Upper lobe of right lung (tissue), 1 donor: ENCODE data around the gene TMEM203. TPM values are rescaled to one million over a fixed set of nuclear protein-coding genes. Genes with fewer than 3 reads are reported as not detected.

ENCODE experiments used
- ATAC-seq: fragments of 200-7000 bp; cut with Tn5 transposase; one replicate; pipeline ENCODE4 v1.9.1; 2020; ENCODE audit warnings: mild to moderate bottlenecking, moderate library complexity
- DNase-seq: peaks from one replicate; pipeline ENCODE4 v3.0.0-alpha.2; 2020
- H3K27ac ChIP-seq: fragments of 200-600 bp; one replicate; pipeline ENCODE4 v1.8.0; 2022
- H3K27me3 ChIP-seq: fragments of 200-600 bp; one replicate; pipeline ENCODE4 v1.8.0; 2022; ENCODE audit warnings: mild to moderate bottlenecking
- H3K36me3 ChIP-seq: fragments of 200-600 bp; one replicate; pipeline ENCODE4 v1.8.0; 2022
- H3K4me1 ChIP-seq: fragments of 200-600 bp; one replicate; pipeline ENCODE4 v1.8.0; 2022
- H3K4me3 ChIP-seq: fragments of 200-600 bp; one replicate; pipeline ENCODE4 v1.8.0; 2022; ENCODE audit warnings: mild to moderate bottlenecking
- H3K9me3 ChIP-seq: fragments of 200-600 bp; one replicate; pipeline ENCODE4 v1.8.0; 2022
- intact Hi-C: fragments of 100-400 bp; cut with DNase I; formaldehyde crosslinking; loops from one replicate; pipeline ENCODE4 v1.11.0; 2022
- total RNA-seq: library from RNA; stranded (reverse); fragmentation: NEBNext Ultra II Directional; extraction: Animal tissue kit (Norgen Biotek cat#: 25700); gene quantifications from one replicate; pipeline ENCODE4 v1.2.1, GENCODE V29; 2021
- TF ChIP-seq, protein P1 (sequence below): fragments of 200-600 bp; IDR thresholded peaks from one replicate; pipeline ENCODE4 v1.8.0; 2022; ENCODE audit warnings: antibody characterized with exemption
- donor health status: DM: no; HTN: yes; CAD: no; lungs with severe emphysema.

The TMEM203 gene
- total RNA-seq, 1 donor from 2014 or later, result 28.7 TPM

DNA sequence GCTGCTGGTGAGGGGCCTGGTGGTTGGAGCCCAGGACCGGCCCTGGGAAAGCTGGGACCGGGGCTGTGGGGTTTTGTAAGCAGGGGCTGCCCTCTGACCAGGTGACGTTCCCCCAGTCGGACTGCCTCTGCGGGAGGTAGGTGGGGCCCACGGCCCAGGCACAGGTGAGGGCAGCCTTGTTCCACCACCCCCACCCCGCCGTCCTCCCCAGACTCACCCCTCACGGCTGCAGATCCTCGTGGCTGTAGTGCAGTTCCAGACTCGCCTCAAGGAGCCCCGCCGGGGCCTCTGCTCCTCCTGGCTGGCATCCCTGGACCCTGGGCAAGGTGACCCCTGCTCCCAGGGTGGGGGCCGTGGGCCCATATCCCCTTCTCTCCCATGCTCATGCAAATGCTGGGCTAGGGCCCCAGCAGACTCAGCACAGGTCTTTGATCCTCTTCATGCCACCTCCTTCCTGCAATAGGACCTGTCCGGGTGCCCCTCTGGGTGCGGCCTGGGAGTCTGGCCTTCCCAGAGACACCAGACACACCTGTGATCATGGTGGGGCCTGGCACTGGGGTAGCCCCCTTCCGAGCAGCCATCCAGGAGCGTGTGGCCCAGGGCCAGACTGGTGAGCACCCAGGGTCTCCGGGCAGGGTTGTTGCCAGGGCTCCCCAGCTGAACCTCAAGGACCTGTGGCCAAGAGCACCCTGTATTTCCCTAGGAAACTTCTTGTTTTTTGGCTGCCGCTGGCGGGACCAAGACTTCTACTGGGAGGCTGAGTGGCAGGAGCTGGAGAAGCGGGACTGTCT is 9.9 kb upstream of the TMEM203 start:
- H3K4me1 ChIP-seq, result no peaks in the 10 kb centered on the region
- no peaks in the 10 kb centered on the region for H3K36me3 ChIP-seq
- DNase-seq, result no peak
- no peak for ATAC-seq
- no peaks in the 10 kb centered on the region for H3K9me3 ChIP-seq
- H3K27me3 ChIP-seq, result no peaks in the 10 kb centered on the region
- H3K4me3 ChIP-seq, result no peak overlapping the region
- TF ChIP-seq, protein P1, sequence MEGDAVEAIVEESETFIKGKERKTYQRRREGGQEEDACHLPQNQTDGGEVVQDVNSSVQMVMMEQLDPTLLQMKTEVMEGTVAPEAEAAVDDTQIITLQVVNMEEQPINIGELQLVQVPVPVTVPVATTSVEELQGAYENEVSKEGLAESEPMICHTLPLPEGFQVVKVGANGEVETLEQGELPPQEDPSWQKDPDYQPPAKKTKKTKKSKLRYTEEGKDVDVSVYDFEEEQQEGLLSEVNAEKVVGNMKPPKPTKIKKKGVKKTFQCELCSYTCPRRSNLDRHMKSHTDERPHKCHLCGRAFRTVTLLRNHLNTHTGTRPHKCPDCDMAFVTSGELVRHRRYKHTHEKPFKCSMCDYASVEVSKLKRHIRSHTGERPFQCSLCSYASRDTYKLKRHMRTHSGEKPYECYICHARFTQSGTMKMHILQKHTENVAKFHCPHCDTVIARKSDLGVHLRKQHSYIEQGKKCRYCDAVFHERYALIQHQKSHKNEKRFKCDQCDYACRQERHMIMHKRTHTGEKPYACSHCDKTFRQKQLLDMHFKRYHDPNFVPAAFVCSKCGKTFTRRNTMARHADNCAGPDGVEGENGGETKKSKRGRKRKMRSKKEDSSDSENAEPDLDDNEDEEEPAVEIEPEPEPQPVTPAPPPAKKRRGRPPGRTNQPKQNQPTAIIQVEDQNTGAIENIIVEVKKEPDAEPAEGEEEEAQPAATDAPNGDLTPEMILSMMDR, result no peak
- intact Hi-C loops, result no loop called here
- H3K27ac ChIP-seq, result no peak overlapping the region

DNA sequence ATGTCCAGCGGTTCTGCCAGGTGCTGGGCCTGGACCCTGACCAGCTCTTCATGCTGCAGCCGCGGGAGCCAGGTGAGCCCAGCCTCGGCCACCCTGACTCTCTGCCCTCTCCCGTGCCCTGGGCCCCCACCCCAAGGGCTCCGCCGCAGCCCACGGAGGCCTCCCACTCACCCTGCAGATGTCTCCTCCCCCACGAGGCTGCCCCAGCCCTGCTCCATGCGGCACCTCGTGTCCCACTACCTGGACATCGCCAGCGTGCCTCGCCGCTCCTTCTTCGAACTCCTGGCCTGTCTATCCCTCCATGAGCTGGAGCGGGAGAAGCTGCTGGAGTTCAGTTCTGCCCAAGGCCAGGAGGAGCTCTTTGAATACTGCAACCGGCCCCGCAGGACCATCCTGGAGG is 9.2 kb upstream of the TMEM203 start:
- TF ChIP-seq, protein P1, result no peak
- Histone ChIP-seq H3K27me3 (no peaks in the 10 kb centered on the region), H3K36me3 (no peaks in the 10 kb centered on the region), H3K4me3 (no peak overlapping the region), H3K27ac (no peak overlapping the region), H3K4me1 (no peaks in the 10 kb centered on the region), H3K9me3 (no peaks in the 10 kb centered on the region)
- ATAC-seq, result no peak
- no peak for DNase-seq
- intact Hi-C loops, result no loop called here

GRCh38 chr9:137213160-137214060 is 8.0 kb upstream of the TMEM203 start:
- no peaks in the 10 kb centered on the region for H3K36me3 ChIP-seq
- no peak overlapping the region for H3K27ac ChIP-seq
- TF ChIP-seq, protein P1, result no peak
- H3K9me3 ChIP-seq, result no peaks in the 10 kb centered on the region
- H3K4me3 ChIP-seq, result no peak overlapping the region
- no peaks in the 10 kb centered on the region for H3K4me1 ChIP-seq
- no peaks in the 10 kb centered on the region for H3K27me3 ChIP-seq
- ATAC-seq (no peak), DNase-seq (no peak)
- intact Hi-C loops, result no loop called here

- no peak for DNase-seq
- Histone ChIP-seq H3K4me3 (no peak overlapping the region), H3K36me3 (no peaks in the 10 kb centered on the region)
These were observed 7.1 kb upstream of the TMEM203 start for GRCh38 chr9:137212520-137212919.

DNA sequence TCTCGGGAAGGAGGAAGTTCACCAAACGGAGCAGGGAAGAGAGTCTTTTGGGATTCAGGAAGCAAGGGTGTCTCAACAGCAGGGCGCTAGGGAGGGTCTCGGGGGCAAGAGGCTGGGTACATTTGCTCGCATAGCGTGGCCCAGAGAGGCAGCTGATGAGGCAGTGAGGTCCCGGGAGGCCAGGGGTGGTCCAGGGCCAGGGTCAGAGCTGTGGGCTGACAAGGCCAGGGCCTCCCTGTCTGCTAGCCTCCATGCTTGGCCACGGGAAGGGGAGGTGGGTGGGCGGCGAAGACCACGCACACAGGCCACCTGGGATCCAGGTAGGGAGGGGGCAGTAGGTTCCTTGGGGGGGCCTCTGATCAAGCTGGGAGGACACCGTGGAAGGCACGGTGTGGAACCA is 6.1 kb upstream of the TMEM203 start:
- no peaks in the 10 kb centered on the region for H3K9me3 ChIP-seq
- no peaks in the 10 kb centered on the region for H3K27me3 ChIP-seq
- no peaks in the 10 kb centered on the region for H3K36me3 ChIP-seq
- H3K4me1 ChIP-seq, result peaks cover 5% of the 10 kb centered on the region
- H3K27ac ChIP-seq, result no peak overlapping the region
- DNase-seq (no peak), ATAC-seq (no peak)
- TF ChIP-seq, protein P1, result no peak
- intact Hi-C loops, result no loop called here
- no peak overlapping the region for H3K4me3 ChIP-seq

More at GRCh38 chr9:137212520-137212919, 7.1 kb upstream of the TMEM203 start:
- TF ChIP-seq, protein P1, result no peak
- Histone ChIP-seq H3K4me1 (no peaks in the 10 kb centered on the region), H3K9me3 (no peaks in the 10 kb centered on the region), H3K27ac (no peak overlapping the region), H3K27me3 (no peaks in the 10 kb centered on the region)
- intact Hi-C loops, result no loop called here
- no peak for ATAC-seq
